Measurements from ENCODE around the gene KRTAP5-7.

- TF ChIP-seq CTCF (IDR thresholded peaks at IDR 0.05; ENCODE audit: insufficient read depth, low read depth, low read length) (no peak), EZH2 (IDR thresholded peaks at IDR 0.05; ENCODE audit: insufficient read depth, low read length) (no peak)
Measured at GRCh38 chr11:71558996-71559395, 31.9 kb downstream of the KRTAP5-7 start.
